Measurements from ENCODE around the gene RCOR3. TPM values are rescaled to one million over a fixed set of nuclear protein-coding genes. Genes with fewer than 3 reads are reported as not detected.

RCOR3 gene
- 46.7 TPM for total RNA-seq
- long read RNA-seq, transcript RCOR3-202 (11 exons, 2,525 nt): major isoform, 9 of 41 reads
- long read RNA-seq, transcript RCOR3-203 (12 exons, 2,041 nt): minor isoform, 7 of 41 reads
- long read RNA-seq, partial matches to known transcripts: 7 of 41 reads
- long read RNA-seq, other reads (novel, unspliced or antisense): 15 of 41 reads

- H3K27ac ChIP-seq: peak within 1 kb of the TSS; percentile 99
- H3K9me3 ChIP-seq: no peaks in the 10 kb centered on the region
- H3K36me3 ChIP-seq: no peaks in the 10 kb centered on the region
- ATAC-seq (peak; percentile 94), DNase-seq (peak; percentile 98)
- intact Hi-C loops (cut with DNase I): no loop called here
- H3K27me3 ChIP-seq: no peaks in the 10 kb centered on the region
- peaks cover 15% of the 10 kb centered on the region for H3K4me1 ChIP-seq
- TF ChIP-seq CTCF (IDR thresholded peaks at IDR 0.05): peak; percentile 63
- peak within 1 kb of the TSS; percentile 86 for H3K4me3 ChIP-seq
These were observed at the start of gene RCOR3 for GRCh38 chr1:211258756-211259637. TSS of gene RCOR3 (plus strand) at chr1:211259366. CDS start at chr1:211259561, 195 bp downstream.

GRCh38 chr1:211210052-211210451 lies 49.1 kb upstream of the RCOR3 start:
- no peak for DNase-seq
- H3K36me3 ChIP-seq: no peaks in the 10 kb centered on the region
- H3K27ac ChIP-seq: no peak overlapping the region
- H3K4me3 ChIP-seq: no peak overlapping the region
- ATAC-seq: no peak
- no peaks in the 10 kb centered on the region for H3K27me3 ChIP-seq
- no peaks in the 10 kb centered on the region for H3K4me1 ChIP-seq
- no peak for TF ChIP-seq CTCF (IDR thresholded peaks at IDR 0.05)
- no peaks in the 10 kb centered on the region for H3K9me3 ChIP-seq
- intact Hi-C loops (cut with DNase I): no loop called here

GRCh38 chr1:211210965-211211364 lies 48.2 kb upstream of the RCOR3 start:
- no peaks in the 10 kb centered on the region for H3K27me3 ChIP-seq

GRCh38 chr1:211213702-211214101 lies 45.5 kb upstream of the RCOR3 start:
- H3K4me1 ChIP-seq: no peaks in the 10 kb centered on the region
- DNase-seq: no peak
- no peak for TF ChIP-seq CTCF (IDR thresholded peaks at IDR 0.05)
- no peaks in the 10 kb centered on the region for H3K27me3 ChIP-seq
- H3K36me3 ChIP-seq: no peaks in the 10 kb centered on the region
- ATAC-seq: no peak
- no peak overlapping the region for H3K27ac ChIP-seq
- intact Hi-C loops (cut with DNase I): no loop called here
- H3K4me3 ChIP-seq: no peak overlapping the region
- no peaks in the 10 kb centered on the region for H3K9me3 ChIP-seq

More at GRCh38 chr1:211210965-211211364, 48.2 kb upstream of the RCOR3 start:
- intact Hi-C loops (cut with DNase I): no loop called here
- no peak for TF ChIP-seq CTCF (IDR thresholded peaks at IDR 0.05)
- DNase-seq: no peak
- no peaks in the 10 kb centered on the region for H3K9me3 ChIP-seq
- ATAC-seq: no peak
- no peaks in the 10 kb centered on the region for H3K4me1 ChIP-seq
- H3K27ac ChIP-seq: no peak overlapping the region
- no peaks in the 10 kb centered on the region for H3K36me3 ChIP-seq
- H3K4me3 ChIP-seq: no peak overlapping the region

GRCh38 chr1:211215577-211215976 lies 43.6 kb upstream of the RCOR3 start:
- intact Hi-C loops (cut with DNase I): no loop called here
- H3K36me3 ChIP-seq: no peaks in the 10 kb centered on the region
- H3K4me1 ChIP-seq: no peaks in the 10 kb centered on the region
- H3K9me3 ChIP-seq: no peaks in the 10 kb centered on the region
- ATAC-seq (no peak), DNase-seq (no peak)
- no peak overlapping the region for H3K27ac ChIP-seq
- no peaks in the 10 kb centered on the region for H3K27me3 ChIP-seq
- no peak for TF ChIP-seq CTCF (IDR thresholded peaks at IDR 0.05)
- no peak overlapping the region for H3K4me3 ChIP-seq

Measured in upper lobe of right lung (tissue), 1 donor.